Mononuclear cell (primary cell): Measurements from ENCODE around the gene GATA2. TPM values are rescaled to one million over a fixed set of nuclear protein-coding genes. Genes with fewer than 3 reads are reported as not detected.

Source experiments
- H3K27me3 ChIP-seq: 2 replicates; pipeline ENCODE4 v1.6.0; 2011; ENCODE audit warnings: low read length, control low read depth; ENCODE audit not compliant: insufficient read depth
- H3K4me1 ChIP-seq: 2 replicates; pipeline ENCODE4 v1.5.1; 2011; ENCODE audit warnings: mild to moderate bottlenecking, low read length, control low read depth; ENCODE audit not compliant: insufficient read depth
- H3K4me3 ChIP-seq: 2 replicates; pipeline ENCODE4 v1.5.1; 2011; ENCODE audit warnings: mild to moderate bottlenecking, low read length, moderate library complexity
- H3K9me3 ChIP-seq: 2 replicates; pipeline ENCODE4 v1.5.1; 2011; ENCODE audit warnings: low read depth, mild to moderate bottlenecking, control low read depth, low read length
- total RNA-seq: library from RNA; depleted of rRNA; stranded (reverse); fragments of >200 nt; gene quantifications from one replicate; pipeline ENCODE4 v1.2.3, GENCODE V29; 2012

The GATA2 gene
- total RNA-seq, 1 donor: 2.9 TPM

DNA sequence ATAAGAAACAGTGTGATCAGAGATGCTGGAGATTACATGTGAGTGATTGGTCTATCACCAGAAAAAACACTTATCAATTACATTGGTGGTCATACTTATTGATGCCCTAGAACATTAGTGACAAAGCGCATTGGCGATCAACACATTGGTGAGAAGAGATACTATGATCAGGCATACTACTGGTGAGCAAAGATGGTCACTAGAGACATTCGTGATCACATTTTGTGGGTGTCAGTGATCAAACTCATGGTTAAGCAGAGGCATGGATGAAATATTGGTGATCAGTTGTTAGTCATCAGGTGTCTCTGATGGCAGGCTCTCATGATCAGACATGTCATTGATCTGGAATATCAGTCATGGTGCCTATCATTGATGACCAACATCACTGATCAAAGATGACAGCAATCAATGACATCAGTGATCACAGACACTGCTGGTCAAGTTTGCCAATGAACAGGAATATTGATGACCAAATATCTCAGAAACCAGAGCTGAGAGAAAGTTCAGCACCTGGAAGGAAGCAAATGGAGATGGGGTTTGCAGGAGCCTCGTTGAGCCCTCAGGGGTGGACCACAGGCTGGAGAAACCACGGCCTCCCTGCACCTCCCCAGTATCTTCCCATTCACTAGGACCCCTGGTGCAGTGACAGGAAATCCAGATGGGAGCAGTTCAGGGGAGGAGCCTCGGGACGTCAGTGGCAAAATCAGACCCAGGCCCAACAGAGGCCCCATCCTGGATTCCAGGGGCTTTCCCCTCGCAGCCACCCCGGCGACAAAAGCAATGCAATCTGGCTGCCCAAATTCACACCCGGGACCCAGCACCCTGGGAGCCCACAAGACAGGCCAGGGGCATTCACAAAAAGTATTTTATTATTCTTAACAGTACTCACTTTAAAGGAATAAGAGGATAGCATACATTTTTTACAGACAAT, 14.2 kb downstream of the GATA2 start:
- H3K27me3 ChIP-seq: peaks cover 22% of the 10 kb centered on the region
- H3K4me1 ChIP-seq: peaks cover 10% of the 10 kb centered on the region
- no peak overlapping the region for H3K4me3 ChIP-seq
- no peaks in the 10 kb centered on the region for H3K9me3 ChIP-seq

DNA sequence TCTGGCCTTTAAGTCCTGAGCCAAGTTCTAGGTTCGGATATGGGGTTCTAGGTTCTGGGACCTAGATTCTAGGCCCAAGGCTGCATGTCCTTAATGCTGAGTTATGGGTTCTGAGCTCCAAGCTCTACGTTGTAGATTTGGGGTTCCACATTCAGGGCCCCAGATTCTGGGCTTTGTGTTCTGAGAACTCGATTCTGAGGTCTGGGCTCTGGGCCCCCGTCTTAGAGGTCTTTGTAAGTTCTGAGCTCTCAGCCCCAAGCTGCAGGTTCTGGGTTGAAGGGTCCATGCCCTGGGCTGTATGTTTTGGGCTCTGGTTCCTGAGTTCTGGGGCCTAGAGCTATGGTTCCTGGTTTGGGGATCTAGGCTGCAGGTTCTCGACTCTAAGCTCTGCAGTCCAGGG, 16.3 kb downstream of the GATA2 start:
- H3K27me3 ChIP-seq: peaks cover 4% of the 10 kb centered on the region
- no peak overlapping the region for H3K4me3 ChIP-seq
- no peaks in the 10 kb centered on the region for H3K4me1 ChIP-seq
- no peaks in the 10 kb centered on the region for H3K9me3 ChIP-seq

GRCh38 chr3:128475355-128475754, 17.6 kb downstream of the GATA2 start:
- Histone ChIP-seq H3K4me3 (no peak overlapping the region), H3K4me1 (no peaks in the 10 kb centered on the region), H3K27me3 (no peaks in the 10 kb centered on the region), H3K9me3 (no peaks in the 10 kb centered on the region)

GRCh38 chr3:128473737-128474136, 19.3 kb downstream of the GATA2 start:
- Histone ChIP-seq H3K9me3 (no peaks in the 10 kb centered on the region), H3K4me1 (no peaks in the 10 kb centered on the region), H3K27me3 (no peaks in the 10 kb centered on the region), H3K4me3 (no peak overlapping the region)

GRCh38 chr3:128473180-128473519, 19.9 kb downstream of the GATA2 start:
- Histone ChIP-seq H3K4me3 (no peak overlapping the region), H3K9me3 (no peaks in the 10 kb centered on the region), H3K4me1 (no peaks in the 10 kb centered on the region), H3K27me3 (no peaks in the 10 kb centered on the region)

GRCh38 chr3:128472449-128473179, 20.4 kb downstream of the GATA2 start:
- H3K9me3 ChIP-seq: no peaks in the 10 kb centered on the region
- H3K4me3 ChIP-seq: no peak overlapping the region
- H3K27me3 ChIP-seq: no peaks in the 10 kb centered on the region
- H3K4me1 ChIP-seq: no peaks in the 10 kb centered on the region

GRCh38 chr3:128471720-128472119, 21.3 kb downstream of the GATA2 start:
- no peaks in the 10 kb centered on the region for H3K4me1 ChIP-seq
- no peak overlapping the region for H3K4me3 ChIP-seq
- H3K9me3 ChIP-seq: no peaks in the 10 kb centered on the region
- no peaks in the 10 kb centered on the region for H3K27me3 ChIP-seq

DNA sequence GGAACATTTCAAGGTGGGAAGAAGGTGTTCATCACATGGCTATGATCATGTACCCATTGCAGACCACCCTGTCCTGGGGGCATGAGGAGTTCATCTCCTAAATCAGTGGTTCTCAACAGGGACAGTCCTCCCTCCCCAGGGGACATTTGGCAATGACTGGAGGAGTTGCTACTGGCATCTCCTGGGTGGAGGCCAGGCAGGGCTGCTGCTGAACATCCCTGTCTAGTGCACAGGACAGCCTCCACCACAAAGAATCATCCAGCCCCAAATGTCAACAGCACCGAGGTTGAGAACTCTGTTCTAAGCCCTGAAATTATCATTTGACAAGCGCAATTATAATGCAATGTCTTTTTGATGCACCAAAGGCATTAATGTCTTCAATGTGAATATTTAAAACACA, 21.9 kb downstream of the GATA2 start:
- H3K4me3 ChIP-seq: no peak overlapping the region
- no peaks in the 10 kb centered on the region for H3K4me1 ChIP-seq
- no peaks in the 10 kb centered on the region for H3K9me3 ChIP-seq
- no peaks in the 10 kb centered on the region for H3K27me3 ChIP-seq

DNA sequence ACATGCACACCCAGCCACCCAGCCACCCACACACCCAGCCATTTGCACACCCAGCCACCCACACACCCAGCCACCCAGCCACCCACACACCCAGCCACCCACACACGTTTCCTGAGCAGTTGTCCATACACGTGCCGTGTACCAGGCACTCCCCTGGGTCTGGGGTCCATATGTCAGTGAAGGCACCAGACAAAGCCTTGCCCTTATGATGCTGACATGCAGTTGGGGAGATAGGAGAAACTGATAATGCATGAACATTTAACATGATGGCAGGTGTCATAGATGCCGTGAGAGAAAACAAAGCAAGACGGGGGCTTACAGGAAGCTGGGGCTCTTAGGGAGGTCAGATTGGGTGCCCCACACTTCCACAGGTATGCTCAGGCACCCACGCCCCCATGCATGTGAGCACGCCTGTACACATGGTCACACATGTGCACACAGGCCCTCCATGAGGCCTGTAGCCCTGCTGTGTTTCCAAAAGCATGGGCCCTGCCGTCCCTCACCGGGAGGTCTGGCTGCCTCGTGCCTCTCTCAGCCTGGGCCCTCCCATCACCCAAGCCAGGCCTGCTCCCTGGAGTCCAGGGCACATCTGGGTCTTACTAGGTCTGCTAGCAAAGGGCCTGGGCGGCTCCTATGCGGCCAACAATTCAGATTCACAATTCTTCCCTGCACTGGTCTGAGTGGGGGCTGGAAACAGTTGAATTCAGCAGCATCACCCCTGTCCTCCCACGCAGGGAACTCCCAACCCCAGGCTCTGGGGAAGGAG, 22.7 kb downstream of the GATA2 start:
- Histone ChIP-seq H3K4me3 (no peak overlapping the region), H3K4me1 (no peaks in the 10 kb centered on the region), H3K9me3 (no peaks in the 10 kb centered on the region), H3K27me3 (no peaks in the 10 kb centered on the region)

DNA sequence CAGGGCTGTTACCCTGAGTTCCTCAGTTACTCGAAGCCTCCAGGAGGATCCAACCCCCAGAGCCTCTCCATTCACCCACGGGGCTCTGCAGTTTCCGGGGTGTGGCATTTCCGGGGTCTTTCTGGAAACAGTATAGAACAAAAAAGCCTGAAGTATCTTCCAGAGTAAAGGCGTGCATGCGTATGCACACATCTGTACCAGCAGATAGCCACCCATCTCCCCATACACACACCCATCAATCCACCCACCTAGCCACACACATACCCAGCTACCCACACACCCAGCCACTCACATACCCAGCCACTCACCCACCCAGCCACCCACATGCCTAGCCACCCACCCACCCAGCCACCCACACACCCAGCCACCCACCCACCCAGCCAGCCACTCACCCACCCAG, 23.4 kb downstream of the GATA2 start:
- no peaks in the 10 kb centered on the region for H3K4me1 ChIP-seq
- no peaks in the 10 kb centered on the region for H3K27me3 ChIP-seq
- no peak overlapping the region for H3K4me3 ChIP-seq
- H3K9me3 ChIP-seq: no peaks in the 10 kb centered on the region

DNA sequence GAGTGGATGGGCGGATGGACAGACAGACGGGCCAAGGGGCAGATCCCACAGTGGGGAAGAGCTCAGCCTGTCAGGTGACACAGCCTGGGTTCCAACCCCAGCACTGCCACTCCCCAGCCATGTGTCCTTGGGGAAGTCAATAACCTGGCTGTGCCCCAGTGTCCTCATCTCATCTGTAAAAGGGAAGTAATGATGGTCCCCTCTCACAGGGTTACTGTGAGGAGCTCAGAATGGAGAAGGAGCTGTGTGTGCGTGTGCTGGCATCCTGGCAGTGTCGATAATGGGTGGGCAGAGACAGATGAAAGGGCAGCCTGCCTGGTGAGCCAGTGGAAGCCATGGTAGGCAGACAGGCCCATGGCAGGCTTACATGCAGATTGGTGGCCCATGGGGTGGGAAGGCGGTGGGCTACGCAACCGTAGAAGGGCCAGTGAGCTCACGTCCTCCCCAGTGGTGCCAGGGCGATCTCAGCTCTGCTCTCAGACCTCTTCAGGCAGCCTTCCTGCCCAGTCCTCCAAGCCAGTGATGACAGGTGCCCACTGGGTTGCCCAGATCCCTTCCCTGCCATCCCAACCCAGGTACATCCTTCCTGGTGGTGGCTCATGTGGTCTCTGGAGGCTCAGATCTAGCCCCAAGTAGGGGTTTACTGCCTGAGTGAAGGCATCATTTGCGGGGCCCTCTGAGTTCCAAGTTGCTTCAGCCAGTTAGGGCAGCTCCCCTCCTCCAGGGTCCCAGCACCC, 24.0 kb downstream of the GATA2 start:
- H3K4me3 ChIP-seq: no peak overlapping the region
- no peaks in the 10 kb centered on the region for H3K9me3 ChIP-seq
- no peaks in the 10 kb centered on the region for H3K4me1 ChIP-seq
- H3K27me3 ChIP-seq: no peaks in the 10 kb centered on the region

- Histone ChIP-seq H3K4me3 (no peak overlapping the region), H3K27me3 (no peaks in the 10 kb centered on the region), H3K4me1 (no peaks in the 10 kb centered on the region)
These were observed 24.7 kb downstream of the GATA2 start for GRCh38 chr3:128468285-128468790.

DNA sequence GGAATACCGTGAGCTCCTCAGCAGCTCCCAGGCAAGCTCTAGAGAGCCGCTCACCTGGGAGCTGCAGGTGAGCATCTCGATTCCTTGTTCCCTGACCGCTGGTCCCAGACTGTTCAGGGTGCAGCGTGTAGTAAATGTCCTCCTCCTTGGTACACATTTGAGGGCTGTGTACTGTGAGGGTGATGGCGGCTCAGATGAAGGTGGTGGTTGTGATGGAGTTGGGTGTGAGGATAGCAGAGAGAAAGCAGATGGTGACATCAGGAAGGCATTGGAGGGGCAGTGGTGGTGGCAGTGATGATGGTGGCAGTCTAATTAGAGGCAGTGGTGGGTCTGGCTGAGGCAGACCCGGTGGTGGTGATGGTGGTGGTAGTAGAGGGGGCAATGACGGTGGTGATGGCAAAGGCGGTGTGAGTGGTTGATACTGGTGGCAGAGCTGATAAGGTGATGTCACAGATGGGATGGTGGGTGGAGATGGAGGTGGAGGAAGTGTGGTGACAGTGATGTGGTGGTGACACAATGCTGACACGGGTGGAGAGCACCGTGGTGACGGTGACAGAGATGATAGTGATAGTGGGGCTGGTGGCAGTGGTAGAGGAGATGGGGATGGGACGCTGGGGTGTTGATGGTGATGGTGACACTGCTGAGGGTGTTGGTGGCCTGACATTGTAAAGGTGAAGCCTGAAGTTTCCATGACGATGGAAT, 26.0 kb downstream of the GATA2 start, which contains the start of gene DNAJB8:
Gene DNAJB8, minus strand, starts transcription at position 51 of the 702 bp plus-strand sequence. CDS start 3,645 bp downstream, outside the sequence.
- no peaks in the 10 kb centered on the region for H3K9me3 ChIP-seq
- no peaks in the 10 kb centered on the region for H3K27me3 ChIP-seq
- H3K4me1 ChIP-seq: no peaks in the 10 kb centered on the region
- H3K4me3 ChIP-seq: no peak within 1 kb of the TSS

More at GRCh38 chr3:128468285-128468790, 24.7 kb downstream of the GATA2 start:
- H3K9me3 ChIP-seq: no peaks in the 10 kb centered on the region

DNA sequence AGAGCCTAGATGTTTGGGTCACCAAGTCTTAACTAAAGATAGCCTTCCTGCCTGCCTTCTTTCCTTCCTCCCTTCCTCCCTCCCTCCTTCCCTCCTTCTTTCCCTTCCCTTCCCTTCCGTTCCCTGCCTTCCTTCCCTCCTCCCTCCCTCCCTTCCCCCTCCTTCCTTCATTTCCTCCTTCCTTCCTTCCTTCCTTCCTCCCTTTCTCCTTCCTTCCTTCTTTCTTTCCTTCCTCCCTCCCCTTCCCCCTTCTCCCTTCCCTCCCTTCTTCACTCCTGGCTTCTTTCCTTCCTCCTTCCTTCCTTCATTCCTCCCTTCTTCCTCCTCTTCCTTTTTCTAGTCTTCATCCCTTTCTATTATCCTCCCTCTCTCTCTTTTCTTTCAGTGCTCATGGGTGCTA, 28.3 kb downstream of the GATA2 start:
- H3K27me3 ChIP-seq: no peaks in the 10 kb centered on the region

More for the DNA sequence above, 28.3 kb downstream of the GATA2 start:
- Histone ChIP-seq H3K9me3 (no peaks in the 10 kb centered on the region), H3K4me1 (no peaks in the 10 kb centered on the region), H3K4me3 (no peak overlapping the region)
